Suprapubic skin (tissue), 3 donors: ENCODE data around the gene SAT1.

Experiments
- POLR2AphosphoS5 ChIP-seq, 3 donors: sonication (generic); formaldehyde crosslinking; IDR thresholded peaks; one replicate each; pipeline ENCODE4 v1.6.1; 2017; ENCODE audit warnings: antibody characterized with exemption in 3 of 3
- TF ChIP-seq, protein P1 (sequence below), 2 donors: fragments of 200-600 bp in 1 of 2; fragments of 450-650 bp in 1 of 2; sonication (generic) in 1 of 2; IDR thresholded peaks; one replicate each; pipeline ENCODE4 v1.5.1; 2016 to 2019; ENCODE audit warnings: antibody characterized with exemption in 2 of 2, mild to moderate bottlenecking in 1 of 2, moderate library complexity in 1 of 2

DNA sequence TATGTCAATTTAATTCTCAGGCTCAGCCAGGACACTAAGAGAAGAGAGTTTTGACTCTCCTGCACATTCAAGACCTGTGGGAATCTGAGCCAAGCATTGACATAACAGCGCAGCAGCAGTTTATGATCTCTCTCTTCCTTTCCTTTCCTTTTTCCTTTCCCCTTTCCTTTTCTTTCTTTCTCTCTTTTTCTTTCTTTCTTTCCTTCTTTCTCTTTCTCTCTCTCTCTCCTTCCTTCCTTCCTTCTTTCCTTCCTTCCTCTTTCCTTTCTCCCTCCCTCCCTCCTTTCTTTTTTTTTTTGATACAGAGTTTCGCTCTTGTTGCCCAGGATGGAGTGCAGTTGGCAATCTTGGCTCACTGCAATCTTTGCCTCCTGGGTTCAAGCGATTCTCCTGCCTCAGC, 21.6 kb downstream of the SAT1 start:
- TF ChIP-seq POLR2AphosphoS5 (IDR thresholded peaks at IDR 0.05), result no peak
- TF ChIP-seq, protein P1, sequence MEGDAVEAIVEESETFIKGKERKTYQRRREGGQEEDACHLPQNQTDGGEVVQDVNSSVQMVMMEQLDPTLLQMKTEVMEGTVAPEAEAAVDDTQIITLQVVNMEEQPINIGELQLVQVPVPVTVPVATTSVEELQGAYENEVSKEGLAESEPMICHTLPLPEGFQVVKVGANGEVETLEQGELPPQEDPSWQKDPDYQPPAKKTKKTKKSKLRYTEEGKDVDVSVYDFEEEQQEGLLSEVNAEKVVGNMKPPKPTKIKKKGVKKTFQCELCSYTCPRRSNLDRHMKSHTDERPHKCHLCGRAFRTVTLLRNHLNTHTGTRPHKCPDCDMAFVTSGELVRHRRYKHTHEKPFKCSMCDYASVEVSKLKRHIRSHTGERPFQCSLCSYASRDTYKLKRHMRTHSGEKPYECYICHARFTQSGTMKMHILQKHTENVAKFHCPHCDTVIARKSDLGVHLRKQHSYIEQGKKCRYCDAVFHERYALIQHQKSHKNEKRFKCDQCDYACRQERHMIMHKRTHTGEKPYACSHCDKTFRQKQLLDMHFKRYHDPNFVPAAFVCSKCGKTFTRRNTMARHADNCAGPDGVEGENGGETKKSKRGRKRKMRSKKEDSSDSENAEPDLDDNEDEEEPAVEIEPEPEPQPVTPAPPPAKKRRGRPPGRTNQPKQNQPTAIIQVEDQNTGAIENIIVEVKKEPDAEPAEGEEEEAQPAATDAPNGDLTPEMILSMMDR (IDR thresholded peaks at IDR 0.05), result no peak
